Adrenal gland (tissue), 5 donors: Measurements from ENCODE around the gene KIRREL3.

Source experiments
- CTCF ChIP-seq, 6 experiments: fragments of 450-650 bp in 4 of 6; fragments of 200-600 bp in 2 of 6; sonication (generic) in 1 of 6; IDR thresholded peaks; 1 replicate in 5 of 6; 2 replicates in 1 of 6; pipeline versions ENCODE4 v1.5.1 to v1.8.0; 2016 to 2021; ENCODE audit warnings: antibody characterized with exemption in 6 of 6, mild to moderate bottlenecking in 2 of 6, moderate library complexity in 1 of 6
- POLR2A ChIP-seq, 2 donors: fragments of 450-650 bp; IDR thresholded peaks; one replicate each; pipeline ENCODE4 v1.6.1; 2017; ENCODE audit warnings: antibody characterized with exemption in 2 of 2, mild to moderate bottlenecking in 2 of 2, moderate library complexity in 1 of 2
- donor health status: DM: no; HTN: no; CAD: no.

- TF ChIP-seq POLR2A (IDR thresholded peaks at IDR 0.05) (no peak), CTCF (IDR thresholded peaks at IDR 0.05) (no peak)
Observed at GRCh38 chr11:126403658-126404057, 596.9 kb downstream of the KIRREL3 start.
